Fibroblast of lung (primary cell): ENCODE measurements around the gene SLIT3.

Experiments
- CTCF ChIP-seq, 2 donors: IDR thresholded peaks in 1 of 2; conservative IDR thresholded peaks in 1 of 2; 1 replicate in 1 of 2; 2 replicates in 1 of 2; pipeline ENCODE4 v1.5.1; 2011 to 2012; ENCODE audit warnings: low read length in 2 of 2, control low read depth in 1 of 2, inconsistent platforms in 1 of 2, low read depth in 1 of 2, mild to moderate bottlenecking in 1 of 2
- EZH2 ChIP-seq: IDR thresholded peaks from 2 replicates; pipeline ENCODE4 v1.5.1; 2012; ENCODE audit warnings: low read length, control low read depth, mild to moderate bottlenecking; ENCODE audit errors: missing control alignments

GRCh38 chr5:168910874-168911273 is 390.1 kb downstream of the SLIT3 start:
- TF ChIP-seq CTCF (conservative IDR thresholded peaks at IDR 0.05 in 1 of 2, IDR thresholded peaks at IDR 0.05 in 1 of 2; ENCODE audit: low read depth in 1 of 2, low read length in 2 of 2), result no peak
- no peak for TF ChIP-seq EZH2
